Adipocyte (in vitro differentiated cells): Measurements from ENCODE around the gene SUSD2.
"Not testable (repeated sequence)": the region's sequence is repeated elsewhere in the genome, so short reads cannot be mapped to it uniquely, and the experiment has no call there.

Experiments used
- DNase-seq: peaks from one replicate; pipeline ENCODE4 v3.0.0-alpha.2; 2015; ENCODE audit warnings: low read depth
- H3K27me3 ChIP-seq: replicated peaks from 2 replicates; pipeline ENCODE4 v1.7.0; 2013; ENCODE audit warnings: mild to moderate bottlenecking, low read length, moderate library complexity; ENCODE audit not compliant: control insufficient read depth, insufficient read depth
- H3K36me3 ChIP-seq: 2 replicates; pipeline ENCODE4 v1.7.0; 2013; ENCODE audit warnings: low read length, mild to moderate bottlenecking, moderate library complexity; ENCODE audit not compliant: control insufficient read depth, insufficient read depth, severe bottlenecking
- H3K4me1 ChIP-seq: 2 replicates; pipeline ENCODE4 v1.7.0; 2013; ENCODE audit warnings: mild to moderate bottlenecking, low read length, moderate library complexity; ENCODE audit not compliant: control insufficient read depth, insufficient read depth
- H3K4me3 ChIP-seq: 2 replicates; pipeline ENCODE4 v1.7.0; 2013; ENCODE audit warnings: mild to moderate bottlenecking, low read length, moderate library complexity
- H3K9ac ChIP-seq: 2 replicates; pipeline ENCODE4 v1.7.0; 2013; ENCODE audit warnings: mild to moderate bottlenecking, low read length, moderate library complexity
- H3K9me3 ChIP-seq: 2 replicates; pipeline ENCODE4 v1.7.0; 2013; ENCODE audit warnings: mild to moderate bottlenecking, low read length, moderate library complexity; ENCODE audit not compliant: control insufficient read depth

Gene SUSD2

GRCh38 chr22:24181088-24181995 lies at the start of gene SUSD2:
Gene SUSD2 (plus strand): TSS chr22:24181487. CDS start chr22:24181520, 33 bp downstream.
- Histone ChIP-seq H3K4me3 (peak within 1 kb of the TSS; percentile 66), H3K36me3 (no peaks in the 10 kb centered on the region), H3K9ac (peak within 1 kb of the TSS; percentile 83), H3K9me3 (no peaks in the 10 kb centered on the region), H3K27me3 (no peaks in the 10 kb centered on the region), H3K4me1 (peaks cover 3% of the 10 kb centered on the region)
- DNase-seq = no peak

GRCh38 chr22:24133187-24133965 lies 47.9 kb upstream of the SUSD2 start:
- Histone ChIP-seq H3K27me3 (no peaks in the 10 kb centered on the region), H3K4me1 (peaks cover 24% of the 10 kb centered on the region), H3K9ac (no peak overlapping the region), H3K9me3 (no peaks in the 10 kb centered on the region), H3K4me3 (no peak overlapping the region), H3K36me3 (peaks cover 28% of the 10 kb centered on the region)
- DNase-seq = no peak

- H3K4me3 ChIP-seq = no peak overlapping the region
- peaks cover 21% of the 10 kb centered on the region for H3K36me3 ChIP-seq
- DNase-seq = no peak
Observed at GRCh38 chr22:24134090-24134846, 47.0 kb upstream of the SUSD2 start.

GRCh38 chr22:24136533-24136932 lies 44.8 kb upstream of the SUSD2 start:
- H3K36me3 ChIP-seq = peaks cover 17% of the 10 kb centered on the region
- DNase-seq, H3K9me3 ChIP-seq, H3K27me3 ChIP-seq, H3K9ac ChIP-seq, H3K4me3 ChIP-seq: not testable (repeated sequence)
- peaks cover 24% of the 10 kb centered on the region for H3K4me1 ChIP-seq

More at GRCh38 chr22:24134090-24134846, 47.0 kb upstream of the SUSD2 start:
- no peak overlapping the region for H3K9ac ChIP-seq
- H3K4me1 ChIP-seq = peaks cover 24% of the 10 kb centered on the region
- no peaks in the 10 kb centered on the region for H3K9me3 ChIP-seq
- H3K27me3 ChIP-seq = no peaks in the 10 kb centered on the region

GRCh38 chr22:24137595-24137994 lies 43.7 kb upstream of the SUSD2 start:
- Histone ChIP-seq H3K9ac (no peak overlapping the region), H3K4me1 (peaks cover 24% of the 10 kb centered on the region), H3K36me3 (peaks cover 17% of the 10 kb centered on the region), H3K9me3 (no peaks in the 10 kb centered on the region), H3K27me3 (no peaks in the 10 kb centered on the region), H3K4me3 (no peak overlapping the region)
- peak; percentile 88 for DNase-seq

- no peak overlapping the region for H3K9ac ChIP-seq
- H3K4me1 ChIP-seq = peaks cover 14% of the 10 kb centered on the region
- peaks cover 17% of the 10 kb centered on the region for H3K36me3 ChIP-seq
- H3K9me3 ChIP-seq = no peaks in the 10 kb centered on the region
- no peaks in the 10 kb centered on the region for H3K27me3 ChIP-seq
- DNase-seq = peak; percentile 12
- no peak overlapping the region for H3K4me3 ChIP-seq
Observed at GRCh38 chr22:24138649-24139420, 42.5 kb upstream of the SUSD2 start.

GRCh38 chr22:24140357-24140756 lies 40.9 kb upstream of the SUSD2 start:
- no peak overlapping the region for H3K9ac ChIP-seq
- DNase-seq = no peak
- peaks cover 8% of the 10 kb centered on the region for H3K36me3 ChIP-seq
- H3K27me3 ChIP-seq = no peaks in the 10 kb centered on the region
- peaks cover 13% of the 10 kb centered on the region for H3K4me1 ChIP-seq
- no peaks in the 10 kb centered on the region for H3K9me3 ChIP-seq
- H3K4me3 ChIP-seq = no peak overlapping the region

GRCh38 chr22:24141586-24141985 lies 39.7 kb upstream of the SUSD2 start:
- H3K27me3 ChIP-seq = no peaks in the 10 kb centered on the region
- peaks cover 25% of the 10 kb centered on the region for H3K4me1 ChIP-seq
- H3K9me3 ChIP-seq = no peaks in the 10 kb centered on the region
- H3K9ac ChIP-seq = no peak overlapping the region
- no peaks in the 10 kb centered on the region for H3K36me3 ChIP-seq
- no peak overlapping the region for H3K4me3 ChIP-seq
- no peak for DNase-seq

GRCh38 chr22:24142241-24142640 lies 39.0 kb upstream of the SUSD2 start:
- Histone ChIP-seq H3K9ac (no peak overlapping the region), H3K4me1 (peaks cover 27% of the 10 kb centered on the region), H3K36me3 (no peaks in the 10 kb centered on the region), H3K9me3 (no peaks in the 10 kb centered on the region), H3K4me3 (no peak overlapping the region), H3K27me3 (no peaks in the 10 kb centered on the region)
- DNase-seq = no peak

GRCh38 chr22:24142831-24143230 lies 38.5 kb upstream of the SUSD2 start:
- no peak overlapping the region for H3K4me3 ChIP-seq

More at GRCh38 chr22:24142831-24143230, 38.5 kb upstream of the SUSD2 start:
- H3K9ac ChIP-seq = no peak overlapping the region
- no peaks in the 10 kb centered on the region for H3K27me3 ChIP-seq
- H3K4me1 ChIP-seq = peaks cover 27% of the 10 kb centered on the region
- H3K9me3 ChIP-seq = no peaks in the 10 kb centered on the region
- H3K36me3 ChIP-seq = no peaks in the 10 kb centered on the region
- DNase-seq = no peak
